Pancreas (tissue), 10 donors: Measurements from ENCODE around the gene ADAM19. TPM values are rescaled to one million over a fixed set of nuclear protein-coding genes. Genes with fewer than 3 reads are reported as not detected.
A peak's percentile ranks its signal among the peaks of the same experiment; 100 is the strongest.

ENCODE experiments used
- ATAC-seq, 4 donors: fragments of 200-7000 bp; cut with Tn5 transposase; one replicate each; pipeline versions ENCODE4 v1.8.0 to v1.9.1; 2020; ENCODE audit warnings: mild to moderate bottlenecking in 4 of 4, moderate library complexity in 4 of 4
- DNase-seq, 6 donors: peaks; one replicate each; pipeline ENCODE4 v3.0.0-alpha.2; 2020
- FAIRE-seq: peaks from 2 replicates; lab custom pipeline; 2012; peaks lifted over from hg19 to GRCh38; lab: Jason Lieb, UNC
- H3K27ac ChIP-seq, 4 donors: fragments of 200-600 bp; sonication (generic); 1 replicate in 3 of 4; 2 replicates in 1 of 4; pipeline versions ENCODE4 v1.5.0 to v1.8.0; 2020
- H3K27me3 ChIP-seq, 4 donors: fragments of 200-600 bp; one replicate each; pipeline ENCODE4 v1.8.0; 2021
- H3K36me3 ChIP-seq, 3 donors: fragments of 200-600 bp; sonication (generic) in 1 of 3; one replicate each; pipeline versions ENCODE4 v1.5.0 to v1.8.0; 2020 to 2021
- H3K4me1 ChIP-seq, 3 donors: fragments of 200-600 bp; one replicate each; pipeline ENCODE4 v1.8.0; 2021
- H3K4me3 ChIP-seq, 4 donors: fragments of 200-600 bp; sonication (generic) in 2 of 4; one replicate each; pipeline versions ENCODE4 v1.5.0 to v1.8.0; 2020 to 2021
- H3K9me3 ChIP-seq, 4 donors: fragments of 200-600 bp; one replicate each; pipeline ENCODE4 v1.8.0; 2021
- WGBS, 2 donors: extraction: QIAGEN DNeasy Blood & Tissue Kit; methylation state at CpG; one replicate each; pipeline ENCODE4 v1.1.7; 2013; 5-methylcytosine and 5-hydroxymethylcytosine counted together
- intact Hi-C, 3 donors: fragments of 100-400 bp; cut with DNase I; formaldehyde crosslinking; loops; one replicate each; pipeline versions ENCODE4 v1.11.1 to v1.14.2; 2022
- polyA plus RNA-seq, 2 donors: library from polyadenylated mRNA; stranded (reverse); fragments of 200-250 nt; gene quantifications; one replicate each; pipeline ENCODE4 v1.2.3, GENCODE V29; 2013
- total RNA-seq, 6 donors: library from RNA; stranded (reverse); fragmentation: NEBNext Ultra II Directional in 4 of 6; extraction: Animal tissue kit (Norgen Biotek cat#: 25700) in 4 of 6; gene quantifications; one replicate each; pipeline versions ENCODE4 v1.2.1 to v1.2.4, GENCODE V29; 2021 to 2023
- TF ChIP-seq, protein P1 (sequence below), 4 donors: fragments of 200-600 bp; sonication (generic) in 3 of 4; IDR thresholded peaks; one replicate each; pipeline versions ENCODE4 v1.5.0 to v1.8.0; 2021; ENCODE audit warnings: antibody characterized with exemption in 4 of 4
- donor health status: healthy with polysubstance abuse.
- donor health status: DM: no; HTN: no; CAD: no; lungs with moderate emphysema.
- donor health status: DM: no; HTN: no; CAD: no.
- donor health status: control.
- donor health status: control.
- donor health status: Bipolar disorder and iron deficiency.
- donor health status: DM: yes; HTN: yes; CAD: no.
- donor health status: DM: no; HTN: no; CAD: no.
- donor health status: DM: no; HTN: no; CAD: no.
- donor health status: DM: yes; HTN: yes; CAD: no.

Gene ADAM19
- total and polyA plus RNA-seq, 8 donors: 0.38 to 3.0 (median 0.69) TPM

DNA sequence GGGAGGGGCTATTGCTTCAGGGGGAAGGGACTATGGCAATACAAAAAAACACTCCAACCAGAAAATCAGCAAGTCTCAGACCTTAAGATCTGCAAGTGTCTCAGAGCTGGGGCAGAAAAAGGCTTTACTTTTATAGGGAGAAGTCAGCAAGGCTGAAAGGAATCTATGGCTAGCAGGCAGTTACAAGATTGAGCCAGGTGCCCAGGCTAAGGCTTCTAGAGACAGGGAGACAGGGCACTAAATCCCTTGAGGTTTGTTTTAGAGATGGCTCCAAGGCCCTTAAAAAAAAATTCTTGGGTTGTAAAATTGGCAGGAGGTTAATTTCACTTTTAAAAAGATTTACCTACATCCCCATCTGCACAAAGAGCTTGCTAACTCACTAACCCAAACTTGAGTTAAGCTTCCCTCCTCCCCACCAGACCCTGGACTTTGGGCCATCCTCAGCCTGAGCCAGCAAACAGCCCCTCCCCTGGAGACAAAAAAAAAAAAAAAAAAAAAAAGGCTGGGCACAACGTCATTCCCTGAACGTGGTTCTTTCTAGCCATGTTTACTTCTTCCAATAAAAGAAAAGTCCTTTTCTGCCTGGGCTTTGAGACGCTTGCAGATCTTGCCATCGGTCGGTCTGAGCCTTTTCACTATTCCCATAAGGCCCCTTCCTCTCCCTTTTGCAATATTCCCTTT, 97.6 kb downstream of the ADAM19 start:
- Histone ChIP-seq H3K27me3 (no peaks in the 10 kb centered on the region), H3K9me3 (no peaks in the 10 kb centered on the region), H3K27ac (no peak overlapping the region), H3K36me3 (no peaks in the 10 kb centered on the region), H3K4me3 (no peak overlapping the region), H3K4me1 (no peaks in the 10 kb centered on the region)
- intact Hi-C loops: loop anchor here in 1 of 3 donors (5.0 kb wide), 1 partner anchor 151 kb away; no protein-coding TSS in a partner anchor
- ATAC-seq (no peak), DNase-seq (no peak), FAIRE-seq (no peak)
- TF ChIP-seq, protein P1, sequence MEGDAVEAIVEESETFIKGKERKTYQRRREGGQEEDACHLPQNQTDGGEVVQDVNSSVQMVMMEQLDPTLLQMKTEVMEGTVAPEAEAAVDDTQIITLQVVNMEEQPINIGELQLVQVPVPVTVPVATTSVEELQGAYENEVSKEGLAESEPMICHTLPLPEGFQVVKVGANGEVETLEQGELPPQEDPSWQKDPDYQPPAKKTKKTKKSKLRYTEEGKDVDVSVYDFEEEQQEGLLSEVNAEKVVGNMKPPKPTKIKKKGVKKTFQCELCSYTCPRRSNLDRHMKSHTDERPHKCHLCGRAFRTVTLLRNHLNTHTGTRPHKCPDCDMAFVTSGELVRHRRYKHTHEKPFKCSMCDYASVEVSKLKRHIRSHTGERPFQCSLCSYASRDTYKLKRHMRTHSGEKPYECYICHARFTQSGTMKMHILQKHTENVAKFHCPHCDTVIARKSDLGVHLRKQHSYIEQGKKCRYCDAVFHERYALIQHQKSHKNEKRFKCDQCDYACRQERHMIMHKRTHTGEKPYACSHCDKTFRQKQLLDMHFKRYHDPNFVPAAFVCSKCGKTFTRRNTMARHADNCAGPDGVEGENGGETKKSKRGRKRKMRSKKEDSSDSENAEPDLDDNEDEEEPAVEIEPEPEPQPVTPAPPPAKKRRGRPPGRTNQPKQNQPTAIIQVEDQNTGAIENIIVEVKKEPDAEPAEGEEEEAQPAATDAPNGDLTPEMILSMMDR (IDR thresholded peaks at IDR 0.05): no peak
- 53 to 60% methylated on average over 5 of the region's 5 CpGs for whole genome bisulfite sequencing, 2 donors

DNA sequence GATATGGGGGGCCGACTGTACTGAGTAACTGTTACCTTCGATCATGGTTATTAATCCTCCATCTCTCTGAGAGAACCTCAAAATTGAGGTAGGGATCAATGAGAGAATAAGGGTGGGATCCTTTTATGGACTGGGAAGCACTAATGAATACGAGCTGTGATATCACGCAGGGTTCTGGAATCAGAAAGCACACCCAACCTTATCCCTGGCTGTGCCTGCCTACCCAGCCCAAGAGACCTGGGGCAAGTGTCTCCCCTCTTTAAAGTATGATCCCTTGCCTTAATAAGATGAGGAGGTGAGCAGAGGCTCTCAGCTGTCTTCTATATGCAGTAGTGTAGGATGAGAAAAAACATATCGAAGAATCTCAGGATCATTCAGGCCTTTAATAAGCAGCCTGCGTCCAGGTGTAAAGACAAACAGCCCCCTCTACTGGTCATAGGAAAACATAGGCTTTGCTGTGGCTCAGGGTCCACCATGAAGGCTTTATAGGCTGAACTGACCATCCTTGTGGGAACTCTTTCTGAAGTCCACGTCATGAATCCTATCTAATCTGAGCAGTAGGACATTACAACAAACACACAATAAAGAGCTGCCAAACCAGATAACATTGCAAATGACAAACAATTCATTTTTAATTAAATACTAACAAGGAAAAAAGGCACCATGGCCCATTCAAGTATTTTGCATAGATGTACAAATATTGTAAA, 98.7 kb downstream of the ADAM19 start:
- DNase-seq: peak in 1 of 6 donors; percentile 33
- WGBS, 2 donors: 47 to 55% methylated on average over 7 of the region's 7 CpGs
- TF ChIP-seq, protein P1 (IDR thresholded peaks at IDR 0.05): peak; percentile 62 to 83 (median 64)
- intact Hi-C loops: loop anchor here in 1 of 3 donors (5.0 kb wide), 1 partner anchor 150 kb away; no protein-coding TSS in a partner anchor
- H3K9me3 ChIP-seq: no peaks in the 10 kb centered on the region
- H3K27ac ChIP-seq: no peak overlapping the region
- H3K4me1 ChIP-seq: no peaks in the 10 kb centered on the region
- H3K4me3 ChIP-seq: no peak overlapping the region
- no peaks in the 10 kb centered on the region for H3K36me3 ChIP-seq
- peak; percentile 78 to 93 (median 85) for ATAC-seq
- H3K27me3 ChIP-seq: no peaks in the 10 kb centered on the region
- no peak for FAIRE-seq

DNA sequence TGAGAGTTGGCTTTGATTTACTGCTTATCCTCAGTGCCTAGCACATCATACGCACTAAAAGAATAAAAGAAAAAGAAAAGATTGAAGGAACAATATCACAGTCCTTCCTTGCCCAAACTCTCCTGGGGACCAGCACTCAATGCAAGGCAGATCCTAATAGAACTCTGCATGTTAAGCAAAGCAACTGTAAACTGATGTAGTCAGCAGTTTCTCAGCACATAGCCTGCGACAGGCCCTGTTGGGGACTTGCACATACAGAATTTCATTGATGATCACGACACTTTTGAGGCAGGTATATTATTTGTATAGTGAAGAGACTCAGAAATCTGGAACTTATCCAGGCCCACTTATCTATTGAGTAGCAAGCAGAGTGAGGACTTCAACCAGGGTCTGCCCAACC, 100.1 kb downstream of the ADAM19 start:
- Histone ChIP-seq H3K4me1 (no peaks in the 10 kb centered on the region), H3K27ac (no peak overlapping the region), H3K9me3 (no peaks in the 10 kb centered on the region), H3K27me3 (no peaks in the 10 kb centered on the region), H3K4me3 (no peak overlapping the region), H3K36me3 (no peaks in the 10 kb centered on the region)
- intact Hi-C loops: loop anchor here in 1 of 3 donors (5.0 kb wide), 1 partner anchor 148 kb away; no protein-coding TSS in a partner anchor
- FAIRE-seq (no peak), DNase-seq (no peak), ATAC-seq (no peak)
- TF ChIP-seq, protein P1 (IDR thresholded peaks at IDR 0.05): no peak
- 88 to 89% methylated on average over 3 of the region's 3 CpGs for WGBS, 2 donors

DNA sequence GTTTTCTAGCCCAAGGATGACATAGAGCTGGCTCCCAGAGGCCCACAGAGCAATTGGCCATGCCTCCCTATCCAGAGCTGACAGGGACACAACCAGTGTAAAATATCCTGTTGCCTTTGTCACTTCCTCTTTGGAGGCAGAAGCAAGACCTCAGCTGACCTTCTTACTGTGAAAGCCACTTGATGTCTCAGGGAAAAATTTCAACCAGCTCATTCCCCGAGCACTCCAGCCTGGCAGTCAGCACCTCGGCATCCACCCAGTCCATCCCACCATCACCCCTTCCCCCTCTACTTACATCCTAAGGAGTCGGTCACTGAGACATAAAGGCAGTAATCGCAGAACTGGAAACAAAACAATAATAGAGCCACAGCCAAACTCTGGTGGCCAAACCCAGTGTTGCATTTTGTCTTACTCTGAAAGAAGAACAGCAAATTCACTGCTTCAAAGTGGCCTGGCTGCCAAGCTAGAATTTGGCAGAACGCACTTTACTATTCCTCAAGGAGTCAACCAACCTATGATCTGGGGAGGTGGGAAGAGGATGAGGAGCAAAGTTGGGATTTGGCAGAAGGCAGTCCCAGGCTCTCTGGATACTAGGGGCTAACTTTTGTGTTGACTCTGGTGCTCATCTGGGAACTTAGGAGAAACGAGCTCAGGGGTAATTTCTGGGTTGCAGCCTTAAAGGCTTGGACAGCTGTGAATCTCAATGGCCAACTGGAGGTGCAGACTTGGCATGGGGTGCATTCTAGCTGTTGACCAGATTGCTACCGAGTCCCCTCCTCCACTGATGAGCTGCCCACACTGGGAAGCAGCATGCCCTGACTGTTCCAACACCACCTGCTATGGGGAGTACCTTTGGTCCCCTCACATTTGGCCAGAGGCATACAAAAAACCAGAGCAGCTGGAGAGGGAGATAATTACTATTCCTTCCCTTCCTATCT, 101.9 kb downstream of the ADAM19 start:
- Histone ChIP-seq H3K27me3 (no peaks in the 10 kb centered on the region), H3K4me1 (no peaks in the 10 kb centered on the region), H3K4me3 (no peak overlapping the region), H3K27ac (no peak overlapping the region), H3K9me3 (no peaks in the 10 kb centered on the region), H3K36me3 (no peaks in the 10 kb centered on the region)
- WGBS, 2 donors: 65 to 69% methylated on average over 7 of the region's 7 CpGs
- ATAC-seq (peak in 2 of 4 donors; percentile 19), FAIRE-seq (no peak), DNase-seq (no peak)
- TF ChIP-seq, protein P1 (IDR thresholded peaks at IDR 0.05): no peak
- intact Hi-C loops: no loop called here
